ENCODE results near the gene PRDX1. TPM values are rescaled to one million over a fixed set of nuclear protein-coding genes. Genes with fewer than 3 reads are reported as not detected.

The PRDX1 gene
- 100 to 1,000 TPM; 213 to 227 TPM for total RNA-seq

DNA sequence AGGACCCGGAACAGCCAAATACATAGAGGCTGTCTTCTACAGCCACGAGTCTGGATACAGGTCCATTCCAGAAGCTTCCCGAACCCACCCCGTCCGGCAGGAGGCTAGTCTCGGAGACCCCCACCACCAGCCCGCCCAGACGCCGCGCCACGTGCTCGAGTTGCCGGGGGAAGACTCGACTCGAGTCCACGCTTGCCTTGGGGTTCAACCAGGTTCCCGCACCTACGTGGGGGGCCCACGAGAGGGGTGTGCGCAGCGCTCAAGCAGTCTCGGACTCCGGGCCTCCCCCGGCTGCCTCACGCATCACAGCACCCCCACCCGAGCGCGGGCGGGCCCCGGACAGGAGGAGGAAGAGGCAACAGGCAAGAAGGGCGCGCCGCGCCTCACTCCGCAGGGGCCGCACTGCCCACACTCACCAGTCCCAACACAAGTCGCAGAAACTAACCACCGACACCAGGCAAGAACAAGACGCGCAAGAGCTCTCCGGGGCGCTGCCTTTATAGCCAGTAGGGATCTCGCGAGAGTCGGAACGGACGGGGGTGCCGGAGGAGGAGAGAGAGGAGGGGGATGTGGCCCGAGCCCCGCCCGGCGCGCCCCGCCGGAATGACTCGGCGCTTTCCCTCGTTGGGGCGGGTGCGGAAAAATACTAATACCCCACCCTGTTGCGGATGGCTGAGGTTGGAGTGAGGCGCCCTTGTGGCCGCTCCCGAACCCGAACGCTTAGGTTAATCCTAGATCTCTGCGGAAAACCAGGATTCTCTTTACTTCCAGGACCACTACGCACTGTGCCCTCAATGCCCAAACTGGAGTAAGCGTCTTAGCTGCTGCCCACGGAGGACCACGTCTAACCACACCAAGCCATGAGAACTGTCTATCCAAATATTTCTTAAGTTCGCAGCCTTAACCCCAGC, at the start of gene PRDX1:
TSS of gene PRDX1 (minus strand) at position 472 of the 911 bp plus-strand sequence. CDS start 2,841 bp downstream, outside the sequence.

DNA sequence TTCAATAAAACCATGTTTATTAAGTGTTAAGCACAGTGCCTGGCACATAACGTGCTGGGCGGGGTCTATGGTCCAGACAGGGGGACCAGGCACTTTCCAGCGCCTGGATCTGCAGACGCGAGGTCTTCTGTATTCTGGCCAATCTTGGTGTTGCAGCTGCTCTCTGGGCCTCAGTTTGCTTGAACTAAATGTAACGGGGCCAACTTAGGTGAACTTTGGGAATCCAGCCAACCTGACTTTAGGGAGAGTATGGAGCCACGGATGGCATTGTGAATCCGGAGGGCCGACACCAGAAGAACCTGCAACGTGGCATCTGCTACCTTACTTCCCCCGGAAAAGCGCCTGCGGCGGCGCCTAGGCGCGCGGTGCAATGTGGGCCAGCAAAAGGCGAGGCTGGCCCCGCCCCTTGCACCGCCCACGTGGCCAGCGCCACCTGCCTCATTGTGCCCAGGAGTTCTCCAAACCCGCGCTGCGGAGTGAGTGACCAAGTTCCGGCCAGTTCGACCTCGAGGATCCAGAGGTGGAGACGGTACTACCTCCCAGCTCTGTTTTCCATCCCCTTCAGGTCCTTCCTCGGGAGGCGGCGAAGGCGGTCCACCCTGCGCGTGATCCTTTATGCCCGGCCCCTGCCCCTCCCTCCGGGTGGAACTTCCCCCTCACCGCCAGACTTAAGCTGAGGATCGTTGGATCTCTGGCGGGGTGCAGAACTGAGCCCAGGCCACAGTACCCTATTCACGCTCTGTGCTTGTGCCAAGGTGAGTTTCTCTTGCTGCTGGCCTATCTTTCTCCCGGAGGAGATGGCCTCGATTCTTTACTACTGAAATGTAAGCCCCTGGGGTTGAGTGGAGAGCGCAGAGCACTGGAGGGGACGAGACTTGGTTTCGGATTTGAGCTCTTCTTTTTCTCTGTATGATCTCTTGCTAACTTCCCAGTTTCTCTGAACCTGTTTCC, 29.0 kb upstream of the PRDX1 start, which contains the start of gene AKR1A1:
TSS of gene AKR1A1 (plus strand) at position 426 of the 951 bp plus-strand sequence. CDS start 10,969 bp downstream, outside the sequence.

DNA sequence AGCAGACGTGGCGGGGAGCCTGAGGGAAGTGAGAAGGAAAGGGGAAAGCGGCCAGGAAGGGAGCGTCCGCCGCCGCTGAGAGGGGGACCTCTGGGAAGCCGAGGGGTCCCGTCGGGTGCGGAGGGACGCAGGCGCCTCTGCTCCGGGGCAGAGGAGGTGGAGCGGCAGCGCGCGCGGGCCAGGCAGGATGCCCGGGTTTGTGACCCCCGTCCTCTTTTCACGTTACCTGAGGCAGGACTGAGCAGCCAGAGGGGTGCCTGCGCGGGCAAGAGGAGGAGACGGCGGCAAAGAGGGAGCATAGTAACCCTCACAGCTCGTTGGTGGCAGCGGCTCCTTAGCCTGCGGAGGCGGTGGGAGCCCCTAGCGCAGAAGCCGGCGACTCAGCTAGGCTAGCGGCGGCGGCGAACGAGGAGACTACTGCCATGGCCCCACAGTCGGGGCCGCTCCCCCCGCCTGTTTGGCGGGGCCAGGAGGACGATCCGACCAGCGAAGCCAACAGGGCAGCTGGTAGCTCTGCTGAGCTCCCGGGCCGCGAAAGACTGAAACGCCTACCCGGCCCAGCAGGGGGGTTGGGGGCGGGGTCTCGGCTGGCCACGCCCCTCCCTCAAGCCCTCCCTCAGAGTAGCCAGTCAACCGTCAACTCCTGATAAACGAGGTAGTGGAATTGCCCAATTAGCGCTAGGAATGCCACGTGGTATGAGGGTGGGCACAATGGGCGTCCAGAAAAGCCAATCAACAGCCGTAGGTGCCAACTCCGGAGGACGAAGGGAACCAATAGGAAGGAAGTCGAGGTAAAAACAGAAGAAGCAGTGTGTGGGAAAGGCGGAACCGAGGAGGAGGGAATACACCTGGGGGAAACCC, 30.8 kb downstream of the PRDX1 start, which contains the start of gene TESK2:
TSS of gene TESK2 (minus strand) at position 538 of the 861 bp plus-strand sequence. CDS start 33,378 bp downstream, outside the sequence.

Other genes starting within 250 kb of the PRDX1 start
- gene HPDL, start 195.0 kb downstream of the PRDX1 start, total RNA-seq = 1 to 10 TPM; 5.0 to 6.5 TPM
- 10 to 100 TPM; 17.5 to 18.4 TPM for gene TOE1, start 181.7 kb downstream of the PRDX1 start, total RNA-seq
- 10 to 100 TPM; 44.6 to 49.2 TPM for gene MUTYH, start 181.4 kb downstream of the PRDX1 start, total RNA-seq
- gene TESK2, start 30.7 kb downstream of the PRDX1 start, total RNA-seq = 1 to 10 TPM; 4.0 to 4.4 TPM
- 1 to 10 TPM; 3.6 to 5.8 TPM for gene CCDC163, start 21.8 kb downstream of the PRDX1 start, total RNA-seq
- 1 to 10 TPM; 6.7 to 8.2 TPM for gene MMACHC, start 21.6 kb downstream of the PRDX1 start, total RNA-seq
- gene AKR1A1, start 28.9 kb upstream of the PRDX1 start, total RNA-seq = 100 to 1,000 TPM; 135 to 143 TPM
- 100 to 1,000 TPM; 149 to 157 TPM for gene NASP, start 62.2 kb upstream of the PRDX1 start, total RNA-seq
- 1 to 10 TPM; 4.0 to 4.1 TPM for gene CCDC17, start 102.2 kb upstream of the PRDX1 start, total RNA-seq
- gene GPBP1L1, start 164.6 kb upstream of the PRDX1 start, total RNA-seq = 100 to 1,000 TPM; 116 to 121 TPM
- 10 to 100 TPM; 21.1 to 21.5 TPM for gene TMEM69, start 166.3 kb upstream of the PRDX1 start, total RNA-seq
- gene IPP, start 228.8 kb upstream of the PRDX1 start, total RNA-seq = 10 to 100 TPM; 10.3 to 12.4 TPM

Data from activated naive CD4-positive, alpha-beta T cell treated with anti-CD3 and anti-CD28 coated beads, Interleukin-2, amount 10 ng/mL, durations not matched to agents 5 hours and 36 hours (primary cell).